Stimulated activated CD8-positive, alpha-beta memory T cell treated with anti-CD3 and anti-CD28 coated beads, Interleukin-15, amount 100 ng/mL, for 1 hour (primary cell): ENCODE results near the gene FNTB.
"Not testable (repeated sequence)": the region's sequence is repeated elsewhere in the genome, so short reads cannot be mapped to it uniquely, and the experiment has no call there.

Source experiments
- DNase-seq: peaks from one replicate; pipeline ENCODE4 v3.0.0-alpha.2; 2020; ENCODE audit warnings: low read depth

Gene FNTB

DNA sequence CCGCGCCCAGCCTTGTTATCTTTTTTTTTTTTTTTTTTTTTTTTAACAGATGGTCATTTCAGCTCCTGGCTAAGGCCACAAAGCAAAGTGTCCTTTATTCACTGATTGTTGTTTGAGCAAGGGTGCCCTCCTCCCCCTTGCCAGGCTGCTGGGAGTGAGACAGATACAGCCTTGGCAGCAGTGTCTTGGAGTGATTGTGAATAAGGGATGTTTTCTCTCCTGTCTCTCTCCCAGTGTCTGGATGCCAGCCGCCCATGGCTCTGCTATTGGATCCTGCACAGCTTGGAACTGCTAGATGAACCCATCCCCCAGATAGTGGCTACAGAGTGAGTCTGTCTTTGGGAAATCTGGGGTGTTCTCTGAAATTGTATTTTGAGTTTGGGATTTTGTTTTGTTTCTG lies 28.7 kb downstream of the FNTB start:
- DNase-seq: no peak

DNA sequence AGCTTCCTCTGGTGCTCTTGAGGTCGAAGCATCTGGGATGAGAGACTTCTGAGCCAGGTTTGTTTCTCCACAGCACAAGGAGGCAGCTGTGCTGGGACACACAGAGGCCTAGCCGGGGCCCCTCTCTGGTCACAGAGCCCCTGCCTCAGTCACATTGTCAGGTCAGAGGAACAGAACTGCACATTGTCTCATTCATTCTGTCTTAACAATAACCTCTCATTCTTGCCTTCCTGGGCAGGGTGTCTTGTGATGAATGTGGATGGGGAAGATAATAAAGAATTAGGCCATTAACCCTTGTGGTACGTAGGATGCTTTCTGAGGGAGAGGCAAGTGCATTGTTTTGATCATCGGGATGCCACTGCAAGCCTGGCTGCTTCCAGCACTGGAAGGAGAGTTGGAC lies 29.8 kb downstream of the FNTB start:
- DNase-seq: no peak

DNA sequence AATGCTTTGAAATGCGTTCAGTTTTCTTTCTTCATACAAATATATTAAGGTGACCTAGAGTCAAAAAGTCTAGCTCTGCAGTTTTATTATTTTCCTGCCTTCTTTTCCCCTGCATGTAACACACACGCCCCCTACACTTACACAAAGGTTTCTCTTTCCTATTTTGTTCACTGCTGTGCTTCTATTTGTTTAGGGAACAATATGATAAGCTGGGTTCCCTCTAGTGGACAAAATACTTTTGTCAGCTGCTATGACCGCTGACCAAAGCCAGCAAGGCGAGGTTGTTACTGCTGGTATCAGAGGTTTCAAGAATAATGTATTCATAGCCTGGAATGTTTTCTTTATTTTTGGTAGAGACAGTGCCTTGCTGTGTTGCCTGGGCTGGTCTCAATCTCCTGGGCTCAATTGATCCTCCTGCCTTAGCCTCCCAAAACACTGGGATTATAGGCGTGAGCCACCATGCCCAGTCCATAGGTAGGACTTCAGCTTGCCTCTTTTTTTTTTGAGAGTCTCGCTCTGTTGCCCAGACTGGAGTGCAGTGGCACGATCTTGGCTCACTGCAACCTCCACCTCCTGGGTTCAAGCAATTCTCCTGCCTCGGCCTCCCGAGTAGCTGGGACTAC lies 33.4 kb downstream of the FNTB start:
- DNase-seq: no peak

DNA sequence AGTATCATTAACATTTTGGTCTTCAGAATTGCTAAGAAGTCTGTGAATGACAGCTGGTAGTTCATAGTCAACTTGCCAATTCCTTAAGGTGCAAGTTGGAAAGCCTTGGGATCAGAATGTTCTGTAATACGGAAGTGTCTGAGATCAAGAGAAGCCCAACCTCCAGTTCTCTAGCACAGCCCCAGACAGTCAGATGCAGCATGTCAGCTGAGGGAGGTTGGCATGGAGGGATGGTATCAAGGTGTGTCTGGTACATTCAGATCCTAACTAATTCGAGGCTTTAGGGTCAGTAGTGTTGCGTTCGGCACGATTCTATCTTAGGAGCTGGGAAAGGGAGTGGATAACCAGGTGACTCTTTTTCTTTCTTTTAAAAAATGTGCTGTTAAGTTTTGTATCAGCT lies 38.3 kb downstream of the FNTB start:
- DNase-seq: no peak

DNA sequence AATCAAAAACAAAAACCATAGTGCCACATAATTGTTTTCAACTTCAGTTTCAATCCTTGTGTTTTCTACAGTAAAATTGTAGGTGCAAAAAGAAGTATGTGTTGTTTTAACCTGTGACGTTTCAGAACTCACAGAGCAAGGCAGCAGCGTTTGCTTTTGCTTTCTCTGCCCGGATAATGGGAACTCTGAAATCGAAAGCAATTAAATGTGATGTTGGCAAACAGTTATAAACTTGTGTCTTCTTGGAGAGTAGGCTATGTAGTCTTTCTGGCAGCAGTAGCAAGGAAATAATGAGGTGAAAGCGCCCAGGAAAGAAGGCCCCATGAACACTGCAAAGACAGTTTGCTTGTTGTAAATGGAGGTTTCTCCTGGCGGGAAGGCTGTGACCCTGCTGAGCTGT lies 39.1 kb downstream of the FNTB start:
- DNase-seq: no peak

DNA sequence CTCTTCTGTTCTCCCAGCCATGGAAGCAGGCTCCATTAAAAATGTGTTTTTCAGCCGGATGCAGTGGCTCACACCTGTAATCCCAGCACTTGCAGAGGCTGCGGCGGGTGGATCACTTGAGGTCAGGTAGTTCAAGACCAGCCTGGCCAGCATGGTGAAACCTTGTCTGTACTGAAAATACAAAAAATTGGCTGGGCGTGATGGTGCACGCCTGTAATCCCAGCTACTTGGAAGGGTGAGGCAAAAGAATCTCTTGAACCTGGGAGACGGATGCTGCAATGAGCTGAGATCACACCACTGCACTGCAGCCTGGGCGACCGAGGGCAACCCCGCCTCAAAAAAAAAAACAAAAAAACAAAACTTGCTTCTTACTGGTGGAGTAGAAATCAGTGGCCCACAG lies 39.8 kb downstream of the FNTB start:
- DNase-seq: no peak

DNA sequence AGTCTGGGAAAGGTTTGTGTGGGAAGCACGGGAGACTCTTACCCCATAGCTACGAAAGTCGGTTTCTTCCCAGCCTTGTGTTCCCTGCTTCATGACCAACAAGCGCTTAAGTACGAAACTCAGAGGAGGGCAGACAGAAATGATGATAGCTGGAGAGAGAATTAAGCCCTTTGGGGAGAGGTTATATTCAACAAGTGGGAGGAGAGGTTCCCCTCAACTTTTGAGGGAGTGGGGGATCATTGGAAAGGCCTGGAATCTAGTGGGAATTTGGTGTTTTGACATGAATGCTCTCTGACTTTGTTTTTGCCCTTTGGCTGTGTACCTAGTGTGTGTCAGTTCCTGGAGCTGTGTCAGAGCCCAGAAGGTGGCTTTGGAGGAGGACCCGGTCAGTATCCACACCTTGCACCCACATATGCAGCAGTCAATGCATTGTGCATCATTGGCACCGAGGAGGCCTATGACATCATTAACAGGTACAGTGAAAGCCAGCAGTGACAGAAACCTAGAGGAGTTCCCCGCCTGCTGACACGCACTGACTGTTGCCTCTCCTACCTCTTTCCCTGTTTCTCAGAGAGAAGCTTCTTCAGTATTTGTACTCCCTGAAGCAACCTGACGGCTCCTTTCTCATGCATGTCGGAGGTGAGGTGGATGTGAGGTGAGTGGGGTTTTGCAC lies 40.6 kb downstream of the FNTB start:
- no peak for DNase-seq

DNA sequence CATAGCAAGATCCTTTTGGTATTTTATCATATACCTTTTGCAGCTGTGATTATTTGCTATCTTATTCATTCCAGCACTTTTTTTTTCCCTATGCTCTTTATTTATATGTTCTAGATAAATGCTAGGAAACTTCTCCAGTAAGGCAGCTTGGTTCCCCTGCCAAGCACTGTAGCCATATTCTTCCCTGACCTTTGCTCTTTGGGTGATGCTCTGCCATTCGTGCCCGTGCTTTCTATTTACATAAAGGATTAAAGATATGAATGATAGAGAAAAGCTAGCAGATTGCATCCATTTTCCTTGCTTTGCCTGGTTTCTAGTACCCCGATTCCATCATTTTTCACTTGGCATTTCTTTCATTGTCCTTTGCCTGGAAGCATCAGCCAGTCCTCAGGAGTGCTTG lies 42.2 kb downstream of the FNTB start:
- no peak for DNase-seq

DNA sequence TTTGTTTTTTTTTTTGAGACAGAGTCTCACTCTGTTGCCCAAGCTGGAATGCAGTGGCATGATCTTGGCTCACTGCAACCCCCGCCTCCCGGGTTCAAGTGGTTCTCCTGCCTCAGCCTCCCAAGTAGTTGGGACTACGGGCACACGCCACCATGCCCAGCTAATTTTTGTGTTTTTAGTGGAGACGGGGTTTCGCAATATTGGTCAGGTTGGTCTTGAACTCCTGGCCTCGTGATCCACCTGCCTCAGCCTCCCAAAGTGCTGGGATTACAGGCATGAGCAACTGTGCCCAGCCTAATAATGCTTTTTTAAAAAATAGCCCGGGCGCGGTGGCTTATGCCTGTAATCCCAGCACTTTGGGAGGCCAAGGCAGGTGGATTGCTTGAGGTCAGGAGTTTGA lies 44.6 kb downstream of the FNTB start:
- not testable (repeated sequence) for DNase-seq

DNA sequence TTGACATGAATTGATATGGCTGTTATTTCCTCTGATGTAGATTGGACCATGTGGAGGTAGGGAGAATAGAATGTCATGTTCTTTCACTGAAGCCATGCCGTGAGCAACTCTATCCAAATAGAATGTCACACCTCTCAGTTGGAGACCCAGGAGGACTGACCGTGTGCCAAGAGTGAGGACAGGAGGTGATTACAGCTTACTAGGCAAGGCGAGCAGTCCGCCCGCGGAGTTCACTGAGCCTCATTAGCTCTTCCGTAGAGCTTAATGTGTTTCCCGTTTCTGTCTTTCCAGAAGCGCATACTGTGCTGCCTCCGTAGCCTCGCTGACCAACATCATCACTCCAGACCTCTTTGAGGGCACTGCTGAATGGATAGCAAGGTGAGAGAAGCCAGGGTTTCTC lies 45.6 kb downstream of the FNTB start:
- DNase-seq: no peak

DNA sequence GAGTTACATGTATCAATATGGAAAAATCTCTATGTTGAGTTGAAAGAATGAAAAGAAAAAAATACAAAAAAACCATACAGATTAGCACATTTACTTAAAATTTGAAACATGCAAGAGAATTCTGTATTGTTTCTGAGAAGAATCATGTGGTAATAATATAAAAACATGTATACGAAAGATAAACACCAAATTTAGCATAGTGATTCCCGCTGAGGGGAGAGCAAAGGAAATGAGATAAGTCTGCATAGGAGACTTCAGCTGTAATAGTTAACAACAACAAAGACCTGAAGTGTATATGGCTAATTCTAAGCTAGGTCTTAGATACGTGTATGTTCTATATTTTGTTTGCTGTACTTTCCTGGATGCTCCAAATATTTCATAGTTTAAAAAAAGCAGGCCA lies 46.5 kb downstream of the FNTB start:
- no peak for DNase-seq

DNA sequence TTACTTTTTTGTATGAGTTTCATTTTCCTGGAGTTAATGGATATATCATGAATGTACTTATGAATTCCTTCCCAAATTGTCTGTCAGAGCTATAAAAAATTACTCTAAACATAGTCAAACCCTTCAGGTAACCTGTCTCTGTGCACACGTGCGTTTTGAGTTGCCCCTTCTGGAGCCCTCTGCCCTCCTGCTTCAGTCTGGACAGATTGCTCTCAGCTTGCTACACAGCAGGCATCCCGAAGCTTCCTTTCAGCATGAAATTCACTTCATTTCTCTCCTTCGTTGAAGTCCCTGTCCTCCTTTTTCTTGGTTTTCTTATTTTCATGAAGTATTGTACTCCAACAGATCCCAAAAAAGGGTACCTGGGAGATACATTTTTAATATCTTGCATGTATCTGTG lies 47.3 kb downstream of the FNTB start:
- DNase-seq: no peak

DNA sequence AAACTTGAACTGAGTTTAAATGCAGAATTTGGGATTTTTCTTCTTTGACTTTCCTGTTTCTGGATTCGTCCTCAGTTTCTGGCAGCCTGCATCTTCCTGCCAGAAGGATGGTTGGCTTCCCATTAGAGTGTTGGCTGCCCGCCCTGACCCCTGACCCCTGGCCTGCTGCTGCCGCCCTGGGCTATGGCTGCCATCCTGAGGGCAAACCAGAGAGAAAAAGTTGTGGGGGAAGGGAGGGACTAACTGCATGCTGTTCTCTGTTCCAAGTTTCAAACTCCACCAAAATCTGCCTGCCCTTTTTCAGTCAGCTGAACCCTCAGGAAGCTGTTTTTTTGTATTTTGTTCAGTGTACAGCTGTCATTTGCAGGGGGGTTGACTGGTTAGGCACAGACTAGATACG lies 48.4 kb downstream of the FNTB start:
- DNase-seq: no peak

DNA sequence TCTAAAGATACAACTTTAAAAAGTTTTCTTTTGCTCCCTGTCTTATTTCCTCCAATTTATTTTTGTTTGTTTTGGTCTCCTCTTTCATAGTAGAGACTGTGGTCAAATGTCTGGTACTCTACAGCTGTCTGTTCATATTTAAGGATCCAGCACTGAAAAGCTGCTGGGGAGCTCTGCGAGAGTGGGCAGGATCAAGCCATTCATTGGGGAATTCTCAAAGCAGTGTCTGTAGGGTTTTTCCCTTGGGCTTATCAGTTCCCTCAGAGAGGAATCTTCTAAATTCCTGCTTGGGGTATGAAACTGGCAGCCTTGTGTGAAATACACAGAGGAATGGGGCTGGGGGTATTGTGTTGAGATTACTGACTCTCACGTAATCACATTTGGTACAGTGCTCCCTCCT lies 52.3 kb downstream of the FNTB start:
- DNase-seq: no peak

DNA sequence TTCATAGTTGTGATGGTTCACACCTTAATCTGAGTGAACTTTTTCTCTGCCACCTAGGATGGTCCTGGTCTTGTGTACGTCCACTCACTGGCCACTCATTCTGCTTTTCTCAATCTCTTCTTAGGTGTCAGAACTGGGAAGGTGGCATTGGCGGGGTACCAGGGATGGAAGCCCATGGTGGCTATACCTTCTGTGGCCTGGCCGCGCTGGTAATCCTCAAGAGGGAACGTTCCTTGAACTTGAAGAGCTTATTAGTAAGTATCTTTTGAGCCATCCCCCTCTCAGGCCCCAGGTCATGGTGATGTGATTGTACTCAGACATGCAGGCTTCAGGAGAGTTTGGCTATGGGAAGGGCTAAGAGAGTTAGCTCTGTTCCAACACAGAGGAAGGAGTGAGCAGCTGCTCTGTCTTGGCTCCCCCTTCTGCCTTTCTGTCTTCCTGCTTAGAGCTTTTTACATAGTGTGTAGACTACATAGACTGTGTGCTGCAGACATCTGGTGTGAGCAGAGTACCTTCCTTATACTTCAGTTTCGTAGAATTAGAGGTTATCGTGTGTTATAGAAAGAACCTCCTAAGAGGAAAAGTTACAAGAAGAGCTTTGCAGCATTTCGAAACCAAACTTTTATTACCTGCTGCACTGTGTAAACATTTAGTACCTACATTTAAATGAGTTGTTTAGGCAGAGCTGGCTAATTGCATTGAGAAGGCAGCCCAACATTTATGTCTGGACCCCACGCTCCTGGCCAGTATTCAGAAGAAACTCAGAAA lies 54.2 kb downstream of the FNTB start:
- no peak for DNase-seq

DNA sequence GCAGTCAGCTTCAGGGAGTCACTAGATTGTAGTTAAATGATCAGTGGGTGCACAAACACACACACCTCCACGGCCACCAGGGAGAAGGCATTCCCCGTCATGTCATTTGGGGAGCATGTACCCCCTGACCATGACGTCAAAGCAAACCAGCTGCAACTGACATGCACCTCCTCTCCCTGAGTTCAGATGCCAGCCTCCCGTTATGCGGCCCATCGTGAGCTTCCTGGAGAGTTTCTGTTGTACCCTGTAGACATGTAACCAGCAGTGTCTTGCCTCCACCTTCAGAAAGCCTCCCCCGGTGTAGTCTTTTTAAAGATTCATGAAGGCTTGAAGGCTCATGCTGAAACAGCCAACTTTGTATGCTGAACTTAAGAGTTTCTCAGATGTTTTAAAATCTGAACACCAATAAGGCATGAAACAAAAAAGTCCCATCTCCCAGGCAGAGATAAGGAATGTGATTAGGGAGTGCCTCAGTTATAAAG lies 54.8 kb downstream of the FNTB start:
- no peak for DNase-seq

DNA sequence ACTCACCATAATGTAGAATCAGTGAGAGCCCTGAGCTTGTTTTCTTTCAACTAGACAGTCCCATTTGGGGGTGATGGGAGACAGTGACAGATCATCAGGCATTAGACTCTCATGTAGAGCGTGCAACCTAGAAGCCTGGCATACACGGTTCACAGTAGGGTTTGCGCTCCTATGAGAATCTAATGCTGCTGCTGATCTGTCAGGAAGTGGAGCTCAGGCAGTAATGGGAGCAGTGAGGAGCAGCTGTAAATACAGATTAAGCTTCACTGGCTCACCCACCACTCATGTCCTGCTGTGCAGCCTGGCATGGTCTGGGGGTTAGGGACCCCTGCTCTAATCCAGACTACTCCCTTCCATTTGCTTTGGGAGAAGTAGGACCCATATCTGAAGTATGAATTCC lies 55.6 kb downstream of the FNTB start:
- DNase-seq: no peak

DNA sequence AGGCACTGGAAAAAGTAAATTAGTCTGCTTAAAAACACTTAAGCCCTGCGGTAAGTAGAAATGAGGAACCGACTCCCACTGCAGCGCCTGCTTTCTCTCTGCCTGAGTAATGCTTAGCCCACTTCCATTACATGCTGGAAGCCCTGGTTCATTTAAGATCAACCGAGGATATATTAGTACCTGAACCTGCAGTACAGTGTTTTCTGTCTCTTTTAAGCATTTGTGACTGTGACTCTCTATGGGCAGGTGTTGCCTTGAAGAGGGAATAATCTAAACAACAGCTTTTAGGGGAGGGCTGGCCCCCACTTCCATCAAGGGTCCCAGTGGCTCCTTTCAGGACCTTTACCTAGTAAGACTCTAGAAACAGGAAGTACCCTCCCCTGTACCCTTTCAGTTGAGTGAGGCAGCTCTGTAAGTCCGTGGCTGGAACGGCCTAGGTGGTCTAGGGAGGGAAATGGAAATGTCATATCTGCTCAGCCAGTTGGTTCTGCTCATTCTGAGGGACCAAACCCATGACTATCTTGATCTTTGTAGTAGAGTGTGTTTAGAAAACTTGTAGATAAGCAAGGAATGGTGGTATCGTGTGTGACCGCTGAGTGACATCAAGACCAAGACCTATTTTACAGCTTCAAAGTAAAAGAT lies 56.2 kb downstream of the FNTB start:
- no peak for DNase-seq

DNA sequence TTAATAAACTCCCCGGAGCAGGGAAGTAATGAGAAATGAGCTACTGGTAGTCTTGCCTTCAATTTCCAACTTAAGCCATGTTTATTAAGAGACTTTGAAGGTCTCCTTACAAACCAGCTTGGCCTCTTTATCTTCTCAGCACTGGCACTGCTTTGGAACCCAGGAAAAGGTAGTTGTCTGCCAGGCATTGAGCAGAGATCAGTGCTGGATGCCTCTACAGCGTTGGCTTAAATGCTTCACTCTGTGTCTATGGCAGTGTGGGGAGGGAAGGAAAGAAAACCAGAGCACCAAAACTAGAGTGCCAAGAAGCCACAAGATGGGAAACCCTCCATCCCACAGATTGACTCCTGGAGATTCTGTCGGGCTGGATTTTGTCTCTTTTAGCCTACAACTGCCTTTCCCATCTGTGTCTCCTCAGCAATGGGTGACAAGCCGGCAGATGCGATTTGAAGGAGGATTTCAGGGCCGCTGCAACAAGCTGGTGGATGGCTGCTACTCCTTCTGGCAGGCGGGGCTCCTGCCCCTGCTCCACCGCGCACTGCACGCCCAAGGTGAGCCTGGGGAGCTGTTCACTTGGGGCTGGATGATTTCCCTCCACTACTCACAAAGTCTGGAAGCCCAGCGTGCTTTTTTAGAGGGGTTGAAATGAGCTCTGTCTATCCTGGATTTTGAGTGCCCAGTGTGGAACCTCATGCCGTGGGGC lies 57.3 kb downstream of the FNTB start:
- DNase-seq: no peak

DNA sequence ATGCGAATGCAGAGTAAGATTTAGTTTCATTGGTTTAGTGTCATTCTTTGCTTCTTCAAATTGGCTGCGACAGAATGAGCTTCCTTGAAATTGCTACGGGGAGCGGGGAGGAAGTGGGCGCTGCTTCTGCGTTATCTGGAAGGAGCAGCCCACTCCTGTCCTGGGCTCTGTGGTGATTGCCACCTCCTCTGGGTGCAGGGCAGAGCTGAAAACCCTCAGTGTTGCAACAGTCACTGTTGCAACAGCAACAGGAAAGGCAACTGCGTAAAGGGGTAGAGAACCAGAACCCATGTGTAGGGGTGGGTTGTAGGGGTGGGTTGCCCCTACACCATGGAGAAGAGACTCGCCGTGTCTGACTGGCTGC lies 57.9 kb downstream of the FNTB start:
- no peak for DNase-seq

DNA sequence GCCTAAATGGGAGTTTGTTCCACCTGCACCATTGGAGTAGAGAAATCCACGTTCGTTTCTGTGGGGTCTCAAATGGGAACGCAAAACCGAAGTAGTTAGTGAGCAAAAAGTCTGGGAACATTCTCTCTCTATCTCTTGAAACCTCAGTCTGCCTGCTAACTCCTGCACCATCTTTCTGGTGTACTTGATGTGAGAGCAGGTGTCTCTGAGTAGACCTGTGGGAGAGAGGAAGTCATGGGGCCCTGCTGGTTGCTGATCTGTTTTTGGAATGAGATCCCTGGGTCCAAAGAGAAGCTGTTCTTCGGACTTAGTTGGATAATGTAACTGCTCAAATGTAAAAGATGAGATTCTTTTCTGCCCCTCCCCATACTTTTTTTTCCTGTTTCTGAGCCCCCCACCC lies 58.3 kb downstream of the FNTB start:
- DNase-seq: no peak

DNA sequence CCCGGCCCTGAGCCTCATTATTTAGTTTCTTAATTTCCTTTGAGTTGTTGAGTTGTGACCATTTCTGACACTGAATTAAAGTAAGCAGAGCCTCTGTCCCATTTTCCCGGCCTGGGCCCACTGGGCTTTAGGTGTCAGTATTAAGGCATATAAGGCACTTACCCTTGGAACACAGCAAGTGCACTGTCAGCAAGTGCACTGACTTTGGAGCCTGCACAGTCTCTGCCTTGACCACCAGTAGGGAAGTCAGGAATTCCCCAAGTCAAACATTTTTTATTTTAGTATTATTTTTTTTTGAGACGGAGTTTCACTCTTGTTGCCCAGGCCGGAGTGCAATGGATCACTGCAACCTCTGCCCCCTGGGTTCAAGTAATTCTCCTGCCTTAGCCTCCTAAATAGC lies 59.0 kb downstream of the FNTB start:
- no peak for DNase-seq
